Right lung (tissue), 5 donors: ENCODE data around the gene RBL1. TPM values are rescaled to one million over a fixed set of nuclear protein-coding genes. Genes with fewer than 3 reads are reported as not detected.

Source experiments
- DNase-seq, 2 donors: peaks; one replicate each; pipeline ENCODE4 v3.0.0-alpha.2; 2013
- polyA plus RNA-seq, 5 donors: library from polyadenylated mRNA; unstranded; fragments of 120-200 nt; gene quantifications; one replicate each; pipeline versions ENCODE4 v1.2.1 to v1.2.3, GENCODE V29; 2013; ENCODE audit warnings: inconsistent platforms in 1 of 5, low replicate concordance in 1 of 5; ENCODE audit not compliant: insufficient read length in 5 of 5, insufficient read depth in 1 of 5

Gene RBL1
- polyA plus RNA-seq, 5 donors = 7.6 to 16.5 (median 12.3) TPM

DNA sequence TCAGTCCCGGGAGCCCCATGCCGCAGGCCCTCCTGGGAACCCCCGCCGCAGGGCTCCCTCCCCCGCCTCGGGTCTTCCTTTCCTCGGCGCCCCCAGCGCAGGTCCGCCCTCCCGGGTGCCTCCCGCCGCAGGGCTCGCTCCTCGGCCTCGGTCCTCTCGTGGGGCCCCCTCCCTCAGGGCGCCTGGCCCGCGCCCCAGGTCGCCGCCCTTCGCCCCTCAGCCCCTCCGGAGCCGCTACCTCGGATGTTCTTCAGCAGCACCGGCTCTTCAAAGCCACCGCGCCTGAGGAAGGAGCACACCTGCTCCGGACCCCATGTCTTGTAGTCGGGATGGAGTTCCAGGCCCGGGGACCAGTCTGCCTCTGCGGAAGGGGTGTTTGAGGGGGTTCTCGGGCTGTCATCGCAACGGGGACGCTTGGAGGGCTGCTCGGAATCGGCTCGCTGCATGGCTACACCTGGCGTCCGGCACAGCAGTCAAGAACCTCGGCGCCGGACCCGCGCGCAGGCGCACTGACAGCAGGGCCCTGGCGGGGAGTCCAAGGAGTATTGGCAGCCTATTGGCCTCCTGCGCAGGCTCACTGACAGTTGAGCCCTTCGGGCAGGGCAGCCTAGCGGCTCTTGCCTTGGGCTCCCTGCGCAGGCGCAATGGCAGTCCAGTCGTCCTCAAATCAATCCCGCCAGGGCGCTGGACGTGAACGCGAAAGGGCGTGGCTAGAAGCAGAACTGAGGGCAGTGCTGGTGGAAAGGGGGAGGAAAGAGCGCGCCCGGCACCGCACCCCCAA is 144.4 kb downstream of the RBL1 start, which contains the start of gene SAMHD1:
Gene SAMHD1, minus strand, starts transcription at position 511 of the 781 bp plus-strand sequence. Its CDS starts 65 bp downstream, at position 446.
- DNase-seq = peak; percentile 94 to 96

DNA sequence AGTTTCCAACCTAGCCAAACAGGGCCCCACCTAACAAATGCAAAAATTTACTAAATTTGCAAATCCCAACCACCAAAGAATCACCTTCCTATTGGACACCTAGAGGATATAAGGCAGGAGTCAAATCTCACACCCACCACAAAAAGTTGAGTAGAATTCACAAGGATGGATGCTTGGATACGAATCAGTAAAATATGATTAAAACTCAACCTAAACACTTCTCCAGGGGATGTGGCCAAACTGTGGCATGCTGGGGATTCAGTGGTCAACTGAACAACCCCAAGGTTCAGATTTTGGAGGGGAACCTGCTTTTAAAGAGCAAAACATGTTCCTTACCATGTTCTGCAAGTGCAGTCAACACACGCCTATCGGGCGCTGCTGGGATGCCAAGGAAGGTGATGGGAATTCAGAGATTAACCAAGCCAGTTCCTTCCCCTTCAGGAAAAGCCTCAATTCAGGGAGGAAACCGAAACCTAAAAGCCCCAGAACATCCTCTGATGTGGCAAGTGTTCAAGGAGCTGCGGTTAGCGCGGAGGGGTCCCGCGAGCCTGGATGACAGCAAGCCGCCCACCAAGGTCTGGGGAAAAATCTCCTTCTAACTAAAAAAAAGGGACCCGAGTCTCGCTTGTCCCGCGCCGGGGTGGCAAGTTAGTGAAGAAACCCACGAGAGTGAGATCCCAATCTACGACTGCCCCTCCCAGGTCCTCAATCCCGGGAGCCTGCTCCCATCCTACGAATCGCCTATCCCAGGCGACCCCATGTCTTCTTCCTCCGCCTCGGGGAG is 145.2 kb downstream of the RBL1 start:
- no peak for DNase-seq

Other genes with a start within 250 kb of the RBL1 start
- gene TLDC2, start 219.9 kb downstream of the RBL1 start, polyA plus RNA-seq = 1 to 10 TPM in 4 of 5 donors, under 1 TPM in 1; 0.43 to 1.8 (median 1.6) TPM
- 10 to 100 TPM; 28.4 to 38.9 (median 37.6) TPM for gene SAMHD1, start 144.3 kb downstream of the RBL1 start, polyA plus RNA-seq
- gene RPN2, start 83.3 kb upstream of the RBL1 start, polyA plus RNA-seq = 100 to 1,000 TPM; 209 to 254 (median 228) TPM
- gene MROH8, start 83.6 kb upstream of the RBL1 start, polyA plus RNA-seq = 1 to 10 TPM; 4.2 to 5.6 (median 4.9) TPM
- gene GHRH, start 165.8 kb upstream of the RBL1 start, polyA plus RNA-seq = not detected
- gene MANBAL, start 193.7 kb upstream of the RBL1 start, polyA plus RNA-seq = 10 to 100 TPM; 53.5 to 62.0 (median 56.6) TPM